GM18951 (cell line): ENCODE results near the gene MAP3K4.

Experiments
- POLR2A ChIP-seq: IDR thresholded peaks from 4 replicates; pipeline ENCODE4 v1.6.1; 2011; ENCODE audit warnings: mild to moderate bottlenecking; ENCODE audit not compliant: insufficient read length, insufficient read depth; ENCODE audit errors: extremely low read depth
- in situ Hi-C: fragments of 300-500 bp; cut with MboI; formaldehyde crosslinking; loops from one replicate; pipeline ENCODE4 v1.12.0; 2022; ENCODE audit warnings: low sequenced_read_pairs, mixed read lengths, inconsistent platforms; ENCODE audit not compliant: unreplicated experiment

Gene MAP3K4

DNA sequence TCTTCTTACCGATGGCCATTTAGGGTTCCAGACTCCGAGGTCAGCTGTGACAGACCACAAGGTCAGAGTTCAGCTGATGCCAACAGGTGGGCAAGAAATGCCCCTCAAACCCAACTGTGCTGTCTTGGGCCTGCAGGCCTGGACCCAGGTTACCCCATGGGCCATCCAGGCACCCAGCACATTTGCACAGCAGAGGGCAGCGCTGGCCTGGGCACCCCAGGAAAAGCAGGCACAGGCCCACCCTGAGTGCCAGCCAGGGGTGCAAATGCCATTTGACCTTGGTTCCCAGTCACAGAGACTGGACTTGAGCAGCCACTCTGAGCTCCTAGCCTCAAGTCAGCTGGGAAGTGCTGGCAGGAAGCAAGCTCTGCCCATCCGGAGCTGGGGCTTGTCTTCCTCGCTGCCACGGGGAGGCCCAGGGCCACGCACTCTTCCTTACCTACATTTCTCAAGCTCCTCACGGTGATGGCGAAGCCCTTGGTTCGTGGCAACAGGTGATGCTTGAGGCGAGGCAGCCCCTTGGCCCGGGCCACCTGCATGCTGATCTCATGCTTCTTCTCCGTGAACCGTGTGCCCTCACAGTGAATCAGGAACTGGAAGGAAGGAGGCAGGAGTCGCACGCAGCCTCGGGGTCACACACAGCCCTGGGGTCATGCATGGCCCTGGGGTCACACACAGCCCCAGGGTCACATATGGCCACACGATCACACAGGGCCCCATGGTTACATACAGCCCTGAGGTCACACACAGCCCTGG lies 161.5 kb downstream of the MAP3K4 start:
- no peak for TF ChIP-seq POLR2A
- in situ Hi-C loops: no loop called here

DNA sequence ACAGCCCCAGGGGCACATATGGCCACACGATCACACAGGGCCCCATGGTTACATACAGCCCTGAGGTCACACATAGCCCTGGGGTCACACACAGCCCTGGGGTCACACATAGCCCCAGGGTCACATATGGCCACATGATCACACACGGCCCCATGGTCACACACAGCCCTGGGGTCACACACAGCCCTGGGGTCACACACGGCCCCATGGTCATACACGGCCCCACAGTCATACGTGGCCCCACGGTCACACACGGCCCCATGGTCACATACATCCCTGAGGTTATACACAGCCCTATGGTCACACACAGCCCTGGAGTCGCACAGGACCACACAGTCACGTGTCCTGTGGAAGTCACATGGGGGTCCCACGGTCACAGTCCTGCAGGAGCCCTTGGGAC lies 162.2 kb downstream of the MAP3K4 start:
- in situ Hi-C loops: no loop called here
- TF ChIP-seq POLR2A: no peak

DNA sequence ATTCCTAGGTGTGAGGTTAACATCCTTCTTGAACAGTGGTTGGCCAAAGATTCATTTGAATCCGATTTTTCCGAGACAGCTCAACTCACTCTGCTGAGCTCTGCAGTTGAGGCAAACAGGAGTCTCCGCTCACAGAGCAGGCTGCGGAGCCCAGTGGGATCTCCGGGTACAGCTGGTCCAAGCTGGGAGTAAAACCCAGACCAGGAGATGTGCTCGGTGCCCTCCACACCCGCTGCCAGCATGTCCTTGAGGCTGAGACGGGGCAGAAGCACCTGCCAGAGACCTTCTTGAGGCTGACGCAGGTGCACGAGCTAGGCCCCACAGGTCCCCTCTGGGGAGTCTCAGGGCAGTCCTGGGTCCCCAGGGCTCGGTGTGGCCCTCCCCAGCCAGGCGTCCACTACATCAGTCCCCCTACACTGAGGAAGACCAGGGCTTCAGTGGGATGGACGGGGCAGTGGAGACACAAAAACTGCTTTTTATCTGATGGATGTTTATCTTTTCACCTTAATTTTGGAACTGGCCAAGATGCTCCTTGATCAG lies 163.3 kb downstream of the MAP3K4 start:
- no peak for TF ChIP-seq POLR2A

DNA sequence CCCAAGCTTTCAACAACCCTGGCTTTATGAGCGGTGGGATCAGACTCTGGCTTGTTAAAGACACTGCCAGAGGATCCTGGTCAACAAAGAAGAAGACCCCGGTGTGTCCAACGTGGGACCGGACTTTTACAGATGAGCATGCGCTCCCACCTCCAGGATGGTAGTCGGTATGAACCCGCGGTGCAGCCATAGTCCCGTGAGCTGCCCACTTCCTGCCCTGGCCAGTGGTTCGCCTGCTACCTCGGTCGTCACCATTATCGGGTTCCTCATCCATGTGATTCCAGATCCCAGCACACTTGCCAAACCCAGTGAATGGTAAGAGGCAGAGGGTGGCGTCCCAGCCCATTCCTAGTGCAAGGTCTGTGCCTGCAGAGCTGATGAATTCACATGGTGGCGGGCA lies 169.6 kb downstream of the MAP3K4 start:
- in situ Hi-C loops: no loop called here
- no peak for TF ChIP-seq POLR2A

More for the DNA sequence above, 163.3 kb downstream of the MAP3K4 start:
- in situ Hi-C loops: no loop called here

DNA sequence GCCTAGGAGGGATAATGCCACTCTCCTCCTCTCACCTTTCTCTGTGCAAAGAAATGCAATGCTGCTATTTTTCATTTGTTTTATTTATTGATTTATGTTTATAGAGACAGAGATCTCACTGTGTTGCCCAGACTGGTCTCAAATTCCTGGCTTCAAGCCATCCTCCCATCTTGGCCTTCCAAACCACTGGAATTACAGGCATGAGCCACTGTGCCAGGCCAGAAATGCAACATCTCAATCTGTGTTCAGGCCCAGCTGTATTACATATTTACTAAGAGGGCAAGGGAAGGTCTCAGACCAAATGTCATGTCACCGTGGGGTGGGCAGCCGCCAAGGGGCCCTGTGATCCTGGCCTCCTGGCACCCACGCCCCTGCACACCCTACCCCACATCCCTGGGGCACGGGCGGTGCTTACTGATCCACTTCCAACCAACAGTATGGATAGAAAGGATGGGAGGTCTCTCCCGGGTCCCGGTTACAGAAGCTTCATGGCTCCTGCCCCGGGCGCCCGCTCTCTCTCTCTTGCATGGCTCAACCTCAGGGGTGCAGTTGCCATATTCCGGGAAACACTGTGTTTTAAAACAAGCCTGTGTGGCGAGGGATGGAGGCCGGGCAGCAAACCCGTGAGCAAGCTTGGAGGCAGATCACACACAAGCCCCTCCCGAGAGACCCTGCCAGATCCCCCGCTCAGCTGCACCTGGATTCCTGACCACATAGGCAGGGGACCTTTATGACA lies 170.5 kb downstream of the MAP3K4 start:
- in situ Hi-C loops: no loop called here
- TF ChIP-seq POLR2A: no peak

DNA sequence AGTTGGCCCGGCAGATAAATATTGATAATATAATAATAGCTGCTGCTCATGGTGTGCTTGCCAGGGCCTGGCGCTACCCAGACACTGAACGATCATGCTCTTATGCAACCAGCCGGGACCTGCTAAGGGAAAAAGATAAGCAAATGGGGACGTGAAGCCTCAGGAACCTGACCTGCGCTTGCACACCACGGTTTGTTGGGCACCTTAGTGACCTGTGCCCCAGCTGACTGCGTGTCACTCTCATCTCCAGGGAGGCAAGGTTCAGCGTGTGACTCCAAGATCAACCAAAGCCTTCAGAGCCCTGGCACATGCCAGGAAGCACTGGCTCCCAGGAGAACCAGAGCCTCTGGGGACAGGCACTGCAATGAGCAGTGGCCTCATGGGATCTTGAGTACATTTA lies 171.2 kb downstream of the MAP3K4 start:
- no peak for TF ChIP-seq POLR2A
- in situ Hi-C loops: no loop called here

DNA sequence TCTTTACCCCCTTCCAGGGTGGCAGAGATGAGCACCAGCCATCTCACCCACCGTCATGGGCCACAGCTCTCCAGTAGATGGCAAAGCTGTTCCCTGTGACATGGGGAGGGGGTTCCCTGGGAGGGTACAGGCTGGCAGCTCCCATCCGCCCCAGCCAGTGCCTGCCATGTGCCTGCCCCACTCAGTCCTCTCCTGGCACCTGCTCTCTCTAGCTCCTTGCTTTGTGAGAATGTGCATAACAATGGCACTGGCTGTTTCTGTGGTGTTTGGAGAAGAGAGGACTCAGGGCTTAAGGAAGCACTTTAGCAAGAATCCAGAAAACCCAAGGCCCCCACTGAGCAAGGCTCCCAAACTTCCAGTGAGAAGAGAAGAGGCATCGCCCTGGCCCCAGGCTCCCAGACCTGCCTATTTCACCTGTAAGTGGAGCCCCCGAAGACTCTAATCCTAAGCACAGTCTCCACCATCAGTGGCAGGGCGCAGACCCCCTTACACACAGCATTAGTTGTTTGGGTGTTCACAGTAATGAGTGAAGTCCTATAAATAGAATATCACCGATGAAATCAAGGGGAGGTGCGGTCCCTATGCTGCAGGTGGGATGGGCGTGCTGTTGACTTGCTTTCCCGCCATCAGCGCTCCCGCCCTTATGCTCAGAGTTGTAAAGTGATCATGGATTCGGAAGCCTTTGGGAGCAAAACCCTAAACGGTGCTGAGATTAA lies 172.1 kb downstream of the MAP3K4 start:
- no peak for TF ChIP-seq POLR2A
- in situ Hi-C loops: no loop called here

DNA sequence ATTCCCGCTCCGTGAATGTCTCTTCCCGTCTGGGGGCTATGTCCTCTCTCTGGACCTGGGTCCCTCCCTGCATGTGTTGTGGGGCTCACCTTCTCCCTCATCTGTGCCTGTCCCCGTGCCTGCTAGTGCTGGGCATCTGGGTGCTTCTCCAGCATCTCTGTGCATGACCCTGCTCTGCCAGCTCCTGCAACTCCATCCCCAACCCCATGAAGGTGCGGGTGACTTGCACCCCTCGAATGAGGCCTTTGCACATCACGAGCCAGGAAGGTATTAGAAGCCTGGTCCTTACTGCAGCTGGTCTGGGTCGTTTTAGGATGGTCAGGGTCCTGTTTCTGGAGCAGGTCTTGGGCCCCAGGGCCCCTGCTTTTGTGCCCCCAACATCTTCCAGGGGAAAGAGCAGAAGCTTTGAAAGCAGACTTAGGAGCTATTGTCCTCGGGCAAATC lies 172.6 kb downstream of the MAP3K4 start:
- in situ Hi-C loops: no loop called here
- TF ChIP-seq POLR2A: no peak

DNA sequence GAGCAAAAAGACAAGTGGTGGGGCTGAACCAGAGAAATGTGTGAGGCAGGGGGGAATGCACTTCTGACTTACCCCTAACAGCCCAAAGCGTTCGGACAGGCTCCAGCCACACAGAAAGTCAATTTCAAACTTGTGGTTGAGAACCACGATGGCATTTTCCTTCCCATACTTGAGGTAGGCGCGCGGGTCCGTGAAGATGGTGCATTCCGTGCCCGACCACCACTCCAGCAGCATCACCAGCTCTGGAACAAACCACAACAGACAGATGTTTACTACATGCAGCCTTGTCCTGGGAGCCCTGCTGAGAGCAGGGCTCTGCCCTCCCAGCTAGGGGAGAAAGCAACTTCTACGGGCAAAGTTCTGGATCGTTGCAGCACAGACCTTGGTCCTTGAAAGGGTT lies 174.6 kb downstream of the MAP3K4 start:
- no peak for TF ChIP-seq POLR2A
- in situ Hi-C loops: no loop called here

DNA sequence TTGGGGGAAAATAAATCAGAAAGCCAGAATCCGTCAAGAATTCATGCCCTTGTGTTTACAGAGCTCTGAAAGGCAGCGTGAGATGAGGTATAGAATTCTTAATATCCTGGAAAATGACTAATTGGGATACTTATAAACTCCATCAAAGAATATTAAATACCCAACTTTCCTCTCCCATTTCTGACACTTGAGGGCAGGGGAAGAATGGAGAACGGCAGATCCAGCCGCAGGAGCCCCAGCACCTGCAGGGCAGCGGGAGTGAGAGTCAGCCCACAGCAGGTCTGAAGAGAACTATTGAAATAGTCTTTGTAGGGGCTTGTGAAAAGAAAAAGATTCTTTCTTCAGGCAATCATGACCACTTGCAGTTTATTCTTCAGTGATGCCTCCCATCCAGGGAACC lies 175.1 kb downstream of the MAP3K4 start:
- in situ Hi-C loops: no loop called here

More for the DNA sequence above, 175.1 kb downstream of the MAP3K4 start:
- no peak for TF ChIP-seq POLR2A
